Left kidney (tissue), 2 donors: ENCODE results near the gene GABBR1. TPM values are rescaled to one million over a fixed set of nuclear protein-coding genes. Genes with fewer than 3 reads are reported as not detected.

Experiments
- DNase-seq: peaks from one replicate; pipeline ENCODE4 v3.0.0-alpha.2; 2013
- polyA plus RNA-seq: library from polyadenylated mRNA; unstranded; fragments of 120-200 nt; gene quantifications from one replicate; pipeline ENCODE4 v1.2.1, GENCODE V29; 2013; ENCODE audit not compliant: insufficient read length

Gene GABBR1
- polyA plus RNA-seq, 1 donor: 99.7 TPM

DNA sequence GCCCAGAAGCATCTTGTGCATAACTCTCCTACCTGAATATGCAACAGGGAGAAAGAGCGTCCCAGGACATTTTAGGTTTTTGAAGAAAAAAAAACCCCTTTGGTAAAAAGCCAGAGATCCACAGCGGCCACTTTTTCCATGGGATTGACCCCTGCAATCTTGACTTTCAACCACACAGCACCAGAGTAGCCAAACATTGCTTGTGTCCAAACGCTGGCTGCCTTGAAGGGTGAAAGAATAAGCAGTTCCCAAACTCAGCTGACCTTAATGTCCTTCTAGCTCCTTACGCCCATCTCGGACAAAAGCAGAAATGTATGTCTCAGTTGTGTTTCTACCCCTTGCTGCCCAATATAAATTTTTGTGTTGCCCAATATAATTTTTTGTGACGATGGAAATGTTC lies 22.7 kb upstream of the GABBR1 start:
- DNase-seq: no peak

- peak; percentile 57 for DNase-seq
These were observed 20.6 kb upstream of the GABBR1 start for GRCh38 chr6:29653452-29654038.

DNA sequence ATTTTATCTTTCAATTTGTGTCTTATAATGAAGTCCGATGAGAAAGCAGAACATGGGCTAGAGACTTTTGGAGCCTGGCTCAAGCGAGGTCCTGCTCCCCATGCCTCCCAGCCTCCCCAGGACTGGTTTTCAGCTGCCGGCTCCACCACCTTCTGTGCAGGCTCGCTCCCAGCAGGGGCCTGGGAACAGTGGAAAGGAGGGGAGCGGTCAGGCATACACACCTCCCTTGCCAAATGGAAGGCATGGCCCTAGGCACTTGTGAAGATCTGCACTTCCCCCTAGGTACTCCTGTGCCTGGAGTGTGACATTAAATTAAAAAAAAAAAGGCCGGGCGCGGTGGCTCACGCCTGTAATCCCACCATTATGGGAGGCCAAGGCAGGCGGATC lies 19.2 kb upstream of the GABBR1 start:
- no peak for DNase-seq

DNA sequence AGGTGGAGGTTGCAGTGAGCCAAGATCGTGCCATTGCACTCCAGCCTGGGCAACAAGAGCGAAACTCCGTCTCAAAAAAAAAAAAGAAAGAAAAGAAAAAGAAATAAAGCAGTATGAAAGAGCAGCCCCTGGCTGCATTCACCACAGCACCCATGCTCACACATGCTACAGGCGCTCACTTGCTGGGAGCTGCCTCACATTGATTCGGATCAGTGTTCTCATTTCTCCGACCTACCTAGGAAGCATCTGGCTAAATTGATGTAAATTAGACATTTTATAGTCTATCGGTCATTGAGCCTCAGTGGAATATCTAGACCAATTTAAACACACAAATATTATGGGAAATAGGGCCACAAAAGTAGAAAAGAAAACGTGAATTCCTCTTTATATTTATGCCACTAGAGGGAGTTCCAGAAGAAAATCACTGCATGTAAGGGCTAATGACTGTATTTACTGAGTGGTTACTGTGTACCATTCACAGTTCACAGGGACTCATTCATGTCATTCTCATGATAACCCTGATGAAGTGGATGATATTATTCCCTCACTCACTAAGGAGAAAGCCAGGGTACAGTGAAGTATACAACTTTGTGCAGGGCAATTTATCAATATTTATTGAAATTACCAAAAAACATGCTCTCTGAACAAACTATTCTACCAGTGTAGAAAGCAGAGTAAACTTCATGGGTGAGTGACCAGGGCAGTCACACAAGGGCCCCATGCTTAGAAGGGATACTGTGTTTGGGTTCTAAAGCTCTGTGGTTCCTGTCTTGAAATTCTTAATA lies 18.6 kb upstream of the GABBR1 start:
- no peak for DNase-seq

- peak; percentile 97 for DNase-seq
These were observed 17.0 kb upstream of the GABBR1 start for GRCh38 chr6:29649701-29650673.

DNA sequence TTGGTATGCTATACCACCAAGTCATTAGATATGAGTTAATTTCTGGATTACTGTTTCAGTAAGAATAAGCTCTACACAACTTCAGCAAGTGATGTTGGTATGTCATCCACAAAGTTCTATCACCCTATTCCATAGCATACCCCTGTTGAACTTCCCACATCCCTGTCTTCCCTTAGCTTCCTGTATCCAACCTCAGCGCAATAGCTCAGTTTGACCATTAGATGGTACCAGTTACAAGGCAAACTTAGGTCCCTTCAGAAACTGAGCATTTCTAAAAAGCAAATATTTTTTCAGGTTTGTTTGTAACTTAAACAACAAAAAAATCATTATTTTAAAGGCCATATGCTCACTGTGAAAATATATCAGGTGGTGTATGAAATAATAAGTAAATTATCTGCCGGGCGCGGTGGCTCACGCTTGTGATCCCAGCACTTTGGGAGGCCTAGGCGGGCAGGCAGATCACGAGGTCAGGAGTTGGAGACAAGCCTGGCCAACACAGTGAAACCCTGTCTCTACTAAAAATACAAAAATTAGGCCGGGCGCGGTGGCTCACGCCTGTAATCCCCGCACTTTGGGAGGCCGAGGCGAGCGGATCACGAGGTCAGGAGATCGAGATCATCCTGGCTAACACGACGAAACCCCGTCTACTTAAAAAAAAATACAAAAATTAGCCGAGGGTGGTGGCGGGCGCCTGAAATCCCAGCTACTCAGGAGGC lies 15.1 kb upstream of the GABBR1 start:
- DNase-seq: no peak

- DNase-seq: no peak
These were observed 8.6 kb upstream of the GABBR1 start for GRCh38 chr6:29641430-29642148.

DNA sequence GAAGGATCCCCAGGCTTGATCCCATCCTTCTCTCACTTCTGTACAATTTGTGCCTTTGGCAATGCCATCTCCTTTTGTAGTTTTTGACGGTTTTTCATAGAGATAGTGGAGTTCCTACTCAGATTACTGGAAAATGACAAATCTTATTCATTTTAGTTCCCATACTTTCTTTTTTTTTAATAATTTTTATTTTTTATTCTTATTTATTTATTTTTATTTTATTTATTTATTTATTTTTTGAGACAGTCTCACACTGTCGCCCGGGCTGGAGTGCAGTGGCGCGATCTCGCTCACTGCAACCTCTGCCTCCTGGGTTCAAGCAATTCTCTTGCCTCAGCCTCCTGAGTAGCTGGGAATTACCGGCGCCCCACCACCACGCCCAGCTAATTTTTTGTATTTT lies 4.3 kb upstream of the GABBR1 start:
- DNase-seq: no peak

GRCh38 chr6:29633534-29633905 lies 537 bp upstream of the GABBR1 start:
- no peak for DNase-seq

GRCh38 chr6:29631860-29632731 lies 887 bp downstream of the GABBR1 start:
- DNase-seq: peak; percentile 52

GRCh38 chr6:29631209-29631810 lies 1.7 kb downstream of the GABBR1 start:
- DNase-seq: no peak

DNA sequence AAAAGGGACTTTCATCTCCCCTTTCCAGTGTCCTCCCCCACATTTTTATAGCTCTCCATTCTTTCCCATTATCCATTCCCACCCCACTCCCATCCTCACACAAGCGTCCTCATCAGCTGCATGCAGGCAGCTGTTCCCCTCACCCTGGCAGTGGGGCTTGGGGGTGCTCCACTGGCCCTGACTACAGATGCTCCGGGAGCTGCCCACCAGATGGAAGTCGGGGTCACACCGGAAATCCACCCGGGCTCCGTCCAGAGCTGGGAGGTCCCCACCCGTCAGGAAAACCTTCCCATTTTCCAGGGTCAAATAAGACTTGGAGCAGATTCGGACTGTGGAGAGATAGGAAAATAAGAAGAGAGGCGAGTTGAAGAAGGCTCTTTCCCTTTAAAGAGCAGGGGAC lies 2.7 kb downstream of the GABBR1 start:
- DNase-seq: no peak

DNA sequence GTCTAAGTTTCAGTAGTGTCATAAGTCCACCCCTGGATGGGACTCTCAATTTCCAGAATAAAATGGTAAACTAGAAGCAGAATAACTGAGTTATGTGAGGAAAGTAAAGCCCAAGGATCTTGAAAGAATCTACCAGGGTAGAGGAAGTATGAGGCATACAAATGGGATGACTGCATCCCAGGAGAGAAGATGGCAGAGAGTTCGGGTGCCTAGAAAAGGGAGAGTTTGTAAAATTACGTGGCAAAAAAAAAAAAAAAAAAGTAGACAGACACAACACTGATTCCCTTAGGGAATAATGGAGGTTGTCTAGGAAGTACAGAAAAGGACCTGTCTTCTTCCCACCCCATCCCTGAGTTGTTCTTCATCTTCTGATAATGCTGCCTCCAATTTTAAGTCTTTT lies 3.4 kb downstream of the GABBR1 start:
- no peak for DNase-seq

- DNase-seq: peak; percentile 84
These were observed 4.3 kb downstream of the GABBR1 start for GRCh38 chr6:29628419-29629281.

- DNase-seq: peak; percentile 66
These were observed 5.1 kb downstream of the GABBR1 start for GRCh38 chr6:29627755-29628418.

DNA sequence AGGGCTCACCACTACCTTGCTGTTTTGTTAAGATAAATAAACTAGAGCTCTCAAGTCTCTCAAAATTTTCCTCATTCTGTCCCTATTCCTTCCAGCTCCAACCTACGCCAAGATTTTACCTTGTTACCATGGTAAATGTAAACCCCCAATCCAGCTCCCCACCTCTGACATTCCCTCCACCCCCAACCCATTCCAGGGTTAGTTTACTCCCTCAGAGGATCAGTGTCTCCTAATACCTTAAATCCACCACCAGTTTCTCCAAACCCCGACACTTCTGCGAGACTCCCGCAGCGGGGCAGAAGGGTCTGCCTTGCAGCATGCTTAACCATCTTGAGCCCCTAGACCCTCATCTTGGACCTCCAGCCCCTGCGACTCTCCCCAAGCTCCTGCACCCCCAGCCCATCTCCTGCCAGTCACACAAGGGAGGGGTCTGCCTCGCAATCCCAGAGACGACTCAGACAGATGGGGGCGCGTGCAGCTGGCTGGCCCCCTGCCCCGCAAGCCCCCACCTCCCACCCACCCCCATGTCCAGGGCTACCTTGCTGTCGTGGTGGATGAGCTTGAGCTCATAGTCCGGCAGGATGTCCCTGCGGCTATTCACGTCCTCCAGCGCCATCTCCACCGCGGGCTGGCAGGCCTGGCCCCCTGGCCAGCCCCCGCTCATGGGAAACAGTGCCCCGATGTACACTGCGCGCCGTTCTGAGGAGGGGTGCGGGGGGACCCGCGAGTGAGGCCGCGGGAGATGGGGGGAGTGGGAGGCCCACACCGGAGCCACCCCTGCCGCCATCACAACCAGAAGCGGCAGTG lies 5.8 kb downstream of the GABBR1 start:
- DNase-seq: no peak

- DNase-seq: no peak
These were observed 7.5 kb downstream of the GABBR1 start for GRCh38 chr6:29625337-29625930.
